Gastrocnemius medialis (tissue), 4 donors: ENCODE results near the gene CMTM3.

Experiments used
- POLR2A ChIP-seq, 2 donors: fragments of 450-650 bp; IDR thresholded peaks; one replicate each; pipeline ENCODE4 v1.6.1; 2017; ENCODE audit warnings: antibody characterized with exemption in 2 of 2, mild to moderate bottlenecking in 2 of 2, moderate library complexity in 2 of 2
- TF ChIP-seq, protein P1 (sequence below), 5 experiments: fragments of 450-650 bp in 3 of 5; fragments of 200-600 bp in 2 of 5; sonication (generic) in 2 of 5; IDR thresholded peaks in 4 of 5; conservative IDR thresholded peaks in 1 of 5; 1 replicate in 4 of 5; 2 replicates in 1 of 5; pipeline ENCODE4 v1.5.1; 2016 to 2019; ENCODE audit warnings: antibody characterized with exemption in 5 of 5, mild to moderate bottlenecking in 3 of 5, moderate library complexity in 3 of 5

- TF ChIP-seq, protein P1, sequence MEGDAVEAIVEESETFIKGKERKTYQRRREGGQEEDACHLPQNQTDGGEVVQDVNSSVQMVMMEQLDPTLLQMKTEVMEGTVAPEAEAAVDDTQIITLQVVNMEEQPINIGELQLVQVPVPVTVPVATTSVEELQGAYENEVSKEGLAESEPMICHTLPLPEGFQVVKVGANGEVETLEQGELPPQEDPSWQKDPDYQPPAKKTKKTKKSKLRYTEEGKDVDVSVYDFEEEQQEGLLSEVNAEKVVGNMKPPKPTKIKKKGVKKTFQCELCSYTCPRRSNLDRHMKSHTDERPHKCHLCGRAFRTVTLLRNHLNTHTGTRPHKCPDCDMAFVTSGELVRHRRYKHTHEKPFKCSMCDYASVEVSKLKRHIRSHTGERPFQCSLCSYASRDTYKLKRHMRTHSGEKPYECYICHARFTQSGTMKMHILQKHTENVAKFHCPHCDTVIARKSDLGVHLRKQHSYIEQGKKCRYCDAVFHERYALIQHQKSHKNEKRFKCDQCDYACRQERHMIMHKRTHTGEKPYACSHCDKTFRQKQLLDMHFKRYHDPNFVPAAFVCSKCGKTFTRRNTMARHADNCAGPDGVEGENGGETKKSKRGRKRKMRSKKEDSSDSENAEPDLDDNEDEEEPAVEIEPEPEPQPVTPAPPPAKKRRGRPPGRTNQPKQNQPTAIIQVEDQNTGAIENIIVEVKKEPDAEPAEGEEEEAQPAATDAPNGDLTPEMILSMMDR (IDR thresholded peaks at IDR 0.05 in 4 of 5, conservative IDR thresholded peaks at IDR 0.05 in 1 of 5) = peak in 4 of 5 experiments; percentile 33 to 51 (median 44)
- no peak for TF ChIP-seq POLR2A (IDR thresholded peaks at IDR 0.05)
These were observed 15.4 kb upstream of the CMTM3 start for GRCh38 chr16:66588981-66589713.
